ENCODE measurements around the gene STXBP5L.
"Not testable (repeated sequence)": the region's sequence is repeated elsewhere in the genome, so short reads cannot be mapped to it uniquely, and the experiment has no call there.

STXBP5L gene

DNA sequence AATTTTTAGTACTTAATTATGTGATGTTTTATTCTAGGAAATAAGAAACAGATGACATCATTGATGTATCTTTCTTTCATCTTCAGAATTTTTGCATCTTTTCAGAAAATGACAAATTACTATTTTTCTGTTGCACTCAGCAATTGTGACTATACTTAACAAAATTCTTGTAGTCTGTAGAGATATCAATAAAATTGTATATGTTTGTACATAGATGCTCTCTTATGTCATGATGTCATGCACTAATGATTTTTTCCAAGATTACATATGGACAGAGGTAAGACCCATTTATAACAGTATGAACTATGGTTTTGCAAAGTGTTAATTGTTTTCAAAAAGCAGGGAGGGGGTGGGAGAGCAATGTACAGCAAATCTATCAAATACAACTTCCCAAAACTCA lies 516.5 kb downstream of the STXBP5L start:
- H3K4me3 ChIP-seq (ENCODE audit: extremely low read depth, insufficient read depth, low read length, poor library complexity, severe bottlenecking), result no peak overlapping the region
- H3K4me1 ChIP-seq (ENCODE audit: control insufficient read depth, insufficient read depth, low read length, poor library complexity, severe bottlenecking), result no peaks in the 10 kb centered on the region
- peaks cover 4% of the 10 kb centered on the region for H3K36me3 ChIP-seq (ENCODE audit: control insufficient read depth, insufficient read depth, low read length)
- H3K27ac ChIP-seq (ENCODE audit: low read depth, low read length, severe bottlenecking), result no peak overlapping the region
- no peaks in the 10 kb centered on the region for H3K9me3 ChIP-seq (ENCODE audit: control insufficient read depth, low read length)

DNA sequence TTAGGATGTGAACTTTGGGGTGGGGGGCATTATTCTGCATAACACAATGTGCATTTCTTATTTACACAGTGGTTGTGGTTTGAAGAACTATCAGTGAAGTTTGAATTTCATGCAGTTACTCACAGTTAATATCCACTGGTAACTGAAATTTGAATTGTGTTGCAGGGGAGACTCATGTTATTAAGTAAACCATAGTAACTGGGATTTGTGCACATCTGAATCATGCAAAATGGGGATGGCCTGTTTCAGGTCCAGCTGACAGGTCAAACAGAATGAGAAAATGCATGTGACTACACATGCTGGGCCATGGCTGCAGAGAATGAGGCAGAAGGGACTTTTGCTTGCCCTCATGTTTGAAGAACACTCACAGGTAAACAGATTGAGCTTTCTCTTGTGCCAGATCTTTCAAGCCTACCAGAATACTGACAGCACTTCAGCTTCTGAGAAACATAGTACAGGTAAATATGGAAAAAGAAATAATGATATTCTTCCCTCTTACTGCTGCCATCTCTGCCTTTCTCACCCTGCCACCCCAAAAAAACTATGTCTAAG lies 522.7 kb downstream of the STXBP5L start:
- Histone ChIP-seq H3K4me3 (ENCODE audit: extremely low read depth, insufficient read depth, low read length, poor library complexity, severe bottlenecking) (no peak overlapping the region), H3K9me3 (ENCODE audit: control insufficient read depth, low read length) (no peaks in the 10 kb centered on the region), H3K36me3 (ENCODE audit: control insufficient read depth, insufficient read depth, low read length) (peaks cover 42% of the 10 kb centered on the region), H3K4me1 (ENCODE audit: control insufficient read depth, insufficient read depth, low read length, poor library complexity, severe bottlenecking) (no peaks in the 10 kb centered on the region), H3K27ac (ENCODE audit: low read depth, low read length, severe bottlenecking) (no peak overlapping the region)

DNA sequence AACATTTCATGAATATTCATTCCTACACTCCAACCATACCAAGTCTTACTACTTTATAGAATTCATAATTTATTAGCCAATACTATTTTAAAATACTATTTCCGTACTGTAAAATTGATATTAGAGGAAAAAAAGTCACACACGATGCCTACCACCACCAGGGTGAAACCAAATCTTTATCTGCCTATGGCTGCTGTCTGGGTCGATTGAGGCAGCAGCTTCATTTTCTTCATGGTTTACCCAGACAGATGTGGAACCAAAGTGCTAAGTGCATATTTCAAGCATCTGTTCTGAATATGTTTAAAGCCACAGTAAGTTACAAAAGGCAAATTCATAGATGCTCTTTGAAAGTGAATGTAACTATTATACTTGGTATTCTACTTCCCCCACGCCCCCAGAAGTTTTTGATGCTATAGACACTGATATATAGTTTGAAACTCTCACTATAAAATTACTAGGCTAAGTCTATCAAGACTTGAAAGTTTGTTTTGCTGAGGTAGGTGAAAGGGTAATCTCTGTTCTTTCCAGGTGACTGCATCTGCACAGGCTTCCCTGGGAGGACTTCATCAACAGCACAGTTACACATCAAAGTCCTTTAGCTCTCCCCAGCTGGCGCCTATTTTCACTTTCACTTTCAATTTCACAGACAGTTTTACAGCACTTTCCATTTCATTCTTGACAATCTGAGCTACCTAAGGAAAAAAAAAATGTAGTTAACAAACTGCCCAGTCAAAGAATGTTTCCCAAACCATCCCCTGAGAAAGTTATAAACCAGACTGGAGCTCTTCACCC lies 523.9 kb downstream of the STXBP5L start:
- Histone ChIP-seq H3K36me3 (ENCODE audit: control insufficient read depth, insufficient read depth, low read length) (peaks cover 47% of the 10 kb centered on the region), H3K4me3 (ENCODE audit: extremely low read depth, insufficient read depth, low read length, poor library complexity, severe bottlenecking) (no peak overlapping the region), H3K9me3 (ENCODE audit: control insufficient read depth, low read length) (no peaks in the 10 kb centered on the region), H3K27ac (ENCODE audit: low read depth, low read length, severe bottlenecking) (no peak overlapping the region), H3K4me1 (ENCODE audit: control insufficient read depth, insufficient read depth, low read length, poor library complexity, severe bottlenecking) (no peaks in the 10 kb centered on the region)
- 97 to 100% methylated on average over 2 to 3 of the region's 5 CpGs for WGBS, 2 experiments (ENCODE audit: insufficient coverage in 2 of 2)

DNA sequence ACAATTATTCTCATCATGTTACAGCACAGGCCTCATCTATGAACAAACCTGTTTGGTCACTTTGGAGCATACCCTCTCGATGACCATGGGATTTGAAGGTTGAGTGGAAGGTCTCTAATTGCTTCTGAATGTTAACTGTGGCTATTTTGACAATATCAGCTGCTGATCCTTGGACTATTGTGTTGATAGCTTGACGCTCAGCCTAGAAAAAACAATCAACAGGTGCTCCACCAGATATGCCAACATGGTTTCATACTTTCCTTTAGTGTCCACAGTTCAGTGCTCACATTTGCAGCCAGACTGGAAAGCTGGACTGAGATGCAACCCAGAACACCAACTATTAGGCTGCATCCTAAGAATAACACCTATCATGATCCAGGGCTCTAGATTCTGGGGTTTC lies 528.1 kb downstream of the STXBP5L start:
- H3K27ac ChIP-seq (ENCODE audit: low read depth, low read length, severe bottlenecking), result no peak overlapping the region
- WGBS, 2 experiments (ENCODE audit: insufficient coverage in 2 of 2), result 100% methylated on average over 1 to 2 of the region's 2 CpGs
- H3K4me3 ChIP-seq (ENCODE audit: extremely low read depth, insufficient read depth, low read length, poor library complexity, severe bottlenecking), result no peak overlapping the region
- H3K9me3 ChIP-seq (ENCODE audit: control insufficient read depth, low read length), result no peaks in the 10 kb centered on the region
- H3K36me3 ChIP-seq (ENCODE audit: control insufficient read depth, insufficient read depth, low read length), result peaks cover 31% of the 10 kb centered on the region
- no peaks in the 10 kb centered on the region for H3K4me1 ChIP-seq (ENCODE audit: control insufficient read depth, insufficient read depth, low read length, poor library complexity, severe bottlenecking)

DNA sequence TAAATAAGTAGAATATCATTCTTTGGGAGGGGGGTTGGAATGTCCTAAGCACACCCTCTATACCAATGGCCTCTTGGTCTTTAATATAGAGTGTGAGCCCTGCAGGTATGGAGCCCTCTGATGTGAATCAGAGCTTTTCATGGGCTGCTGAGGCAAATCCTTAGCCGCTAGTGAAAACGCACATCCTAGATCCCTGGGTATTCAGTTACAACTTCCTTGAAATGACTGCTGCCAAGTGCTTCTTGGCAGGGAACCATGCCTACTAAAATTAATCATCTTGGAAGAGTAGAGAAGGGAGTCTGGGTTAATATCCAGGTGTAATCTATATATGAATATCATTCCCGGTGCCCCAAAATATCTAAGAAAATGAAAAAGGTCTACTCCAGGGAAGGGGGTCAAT lies 528.6 kb downstream of the STXBP5L start:
- Histone ChIP-seq H3K27ac (ENCODE audit: low read depth, low read length, severe bottlenecking) (no peak overlapping the region), H3K4me3 (ENCODE audit: extremely low read depth, insufficient read depth, low read length, poor library complexity, severe bottlenecking) (no peak overlapping the region), H3K9me3 (ENCODE audit: control insufficient read depth, low read length) (no peaks in the 10 kb centered on the region), H3K4me1 (ENCODE audit: control insufficient read depth, insufficient read depth, low read length, poor library complexity, severe bottlenecking) (no peaks in the 10 kb centered on the region), H3K36me3 (ENCODE audit: control insufficient read depth, insufficient read depth, low read length) (peaks cover 26% of the 10 kb centered on the region)
- WGBS, 2 experiments (ENCODE audit: insufficient coverage in 2 of 2), result 82 to 100% methylated on average over 2 of the region's 3 CpGs

DNA sequence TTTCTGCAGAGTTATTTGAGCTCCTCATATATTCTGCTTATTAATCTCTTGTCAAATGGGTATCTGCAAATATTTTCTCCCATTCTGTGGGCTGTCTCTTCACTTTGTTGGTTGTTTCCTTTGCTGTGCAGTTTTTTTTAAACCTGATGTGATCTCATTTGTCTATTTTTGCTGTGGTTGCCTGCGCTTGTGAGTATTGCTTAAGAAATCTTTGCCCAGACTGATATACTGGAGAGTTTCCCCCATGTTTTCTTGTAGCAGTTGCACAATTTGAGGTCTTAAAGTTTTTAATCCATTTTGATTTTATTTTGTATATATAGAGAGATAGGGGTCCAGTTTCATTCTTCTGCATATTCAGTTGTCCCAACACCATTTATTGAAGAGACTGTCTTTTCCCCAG lies 535.5 kb downstream of the STXBP5L start:
- H3K4me1 ChIP-seq (ENCODE audit: control insufficient read depth, insufficient read depth, low read length, poor library complexity, severe bottlenecking), result no peaks in the 10 kb centered on the region
- 88% methylated on average over 1 of the region's 1 CpG; no CpG with 5 or more reads in 1 of the 2 experiments for WGBS, 2 experiments (ENCODE audit: insufficient coverage in 2 of 2)
- no peak overlapping the region for H3K4me3 ChIP-seq (ENCODE audit: extremely low read depth, insufficient read depth, low read length, poor library complexity, severe bottlenecking)
- H3K9me3 ChIP-seq (ENCODE audit: control insufficient read depth, low read length), result no peaks in the 10 kb centered on the region
- peaks cover 16% of the 10 kb centered on the region for H3K36me3 ChIP-seq (ENCODE audit: control insufficient read depth, insufficient read depth, low read length)
- H3K27ac ChIP-seq (ENCODE audit: low read depth, low read length, severe bottlenecking), result no peak overlapping the region

DNA sequence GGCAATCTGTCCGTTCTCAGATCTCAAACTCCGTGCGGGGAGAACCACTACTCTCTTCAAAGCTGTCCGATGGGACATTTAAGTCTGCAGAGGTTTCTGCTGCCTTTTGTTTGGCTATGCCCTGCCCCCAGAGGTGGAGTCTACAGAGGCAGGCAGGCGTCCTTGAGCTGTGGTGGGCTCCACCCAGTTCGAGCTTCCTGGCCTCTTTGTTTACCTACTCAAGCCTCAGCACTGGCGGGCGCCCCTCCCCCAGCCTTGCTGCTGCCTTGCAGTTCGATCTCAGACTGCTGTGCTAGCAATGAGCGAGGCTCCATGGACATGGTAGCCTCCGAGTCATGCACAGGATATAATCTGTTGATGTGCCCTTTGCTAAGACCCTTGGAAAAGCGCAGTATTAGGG lies 543.7 kb downstream of the STXBP5L start:
- H3K36me3 ChIP-seq (ENCODE audit: control insufficient read depth, insufficient read depth, low read length), result peaks cover 12% of the 10 kb centered on the region
- not testable (repeated sequence) for H3K4me3 ChIP-seq (ENCODE audit: extremely low read depth, insufficient read depth, low read length, poor library complexity, severe bottlenecking); H3K9me3 ChIP-seq (ENCODE audit: control insufficient read depth, low read length); H3K27ac ChIP-seq (ENCODE audit: low read depth, low read length, severe bottlenecking); H3K4me1 ChIP-seq (ENCODE audit: control insufficient read depth, insufficient read depth, low read length, poor library complexity, severe bottlenecking)
- WGBS, 2 experiments (ENCODE audit: insufficient coverage in 2 of 2), result 90 to 94% methylated on average over 11 to 12 of the region's 12 CpGs

DNA sequence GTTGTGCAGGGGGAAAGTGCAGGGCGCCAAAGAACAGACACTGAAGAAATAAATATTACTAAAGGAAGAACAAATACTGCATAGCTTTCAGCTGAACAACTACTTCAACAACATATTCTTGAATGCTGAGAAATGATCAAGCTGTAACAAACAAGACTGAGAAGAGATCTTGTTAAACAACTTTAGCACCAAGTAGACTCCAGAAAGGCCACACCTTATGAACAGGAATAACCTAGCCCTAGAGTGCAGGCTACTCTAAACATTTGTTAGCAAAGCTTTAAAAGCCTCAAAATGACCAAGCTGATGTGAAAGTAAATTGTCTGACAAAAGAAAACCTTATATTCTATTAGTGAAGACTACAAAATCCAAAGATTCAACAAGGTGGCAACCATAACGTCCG lies 554.6 kb downstream of the STXBP5L start:
- no peaks in the 10 kb centered on the region for H3K9me3 ChIP-seq (ENCODE audit: control insufficient read depth, low read length)
- H3K4me3 ChIP-seq (ENCODE audit: extremely low read depth, insufficient read depth, low read length, poor library complexity, severe bottlenecking), result no peak overlapping the region
- H3K36me3 ChIP-seq (ENCODE audit: control insufficient read depth, insufficient read depth, low read length), result peaks cover 58% of the 10 kb centered on the region
- WGBS, 2 experiments (ENCODE audit: insufficient coverage in 2 of 2), result no CpG with 5 or more reads among the region's 3 CpGs
- no peaks in the 10 kb centered on the region for H3K4me1 ChIP-seq (ENCODE audit: control insufficient read depth, insufficient read depth, low read length, poor library complexity, severe bottlenecking)
- H3K27ac ChIP-seq (ENCODE audit: low read depth, low read length, severe bottlenecking), result no peak overlapping the region

DNA sequence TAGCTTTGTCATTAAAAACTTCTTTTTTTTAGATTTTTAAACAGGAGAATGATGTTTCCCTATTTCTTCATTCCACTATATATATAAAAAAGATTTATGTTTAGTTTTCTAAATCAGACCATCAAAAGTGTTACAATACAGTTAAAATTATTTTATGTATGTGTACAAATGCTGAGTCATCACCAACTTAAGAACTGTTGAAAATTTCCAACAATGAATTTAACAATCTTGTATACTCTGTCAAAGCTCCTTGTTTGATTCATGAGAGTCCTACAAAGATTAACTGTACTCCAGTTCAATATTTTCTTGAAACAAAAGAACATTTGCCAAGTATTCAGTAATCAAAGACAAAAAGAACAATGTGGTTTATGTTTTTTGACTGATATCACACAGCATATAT lies 555.7 kb downstream of the STXBP5L start:
- Histone ChIP-seq H3K4me3 (ENCODE audit: extremely low read depth, insufficient read depth, low read length, poor library complexity, severe bottlenecking) (no peak overlapping the region), H3K9me3 (ENCODE audit: control insufficient read depth, low read length) (no peaks in the 10 kb centered on the region), H3K36me3 (ENCODE audit: control insufficient read depth, insufficient read depth, low read length) (peaks cover 55% of the 10 kb centered on the region), H3K27ac (ENCODE audit: low read depth, low read length, severe bottlenecking) (no peak overlapping the region), H3K4me1 (ENCODE audit: control insufficient read depth, insufficient read depth, low read length, poor library complexity, severe bottlenecking) (no peaks in the 10 kb centered on the region)

DNA sequence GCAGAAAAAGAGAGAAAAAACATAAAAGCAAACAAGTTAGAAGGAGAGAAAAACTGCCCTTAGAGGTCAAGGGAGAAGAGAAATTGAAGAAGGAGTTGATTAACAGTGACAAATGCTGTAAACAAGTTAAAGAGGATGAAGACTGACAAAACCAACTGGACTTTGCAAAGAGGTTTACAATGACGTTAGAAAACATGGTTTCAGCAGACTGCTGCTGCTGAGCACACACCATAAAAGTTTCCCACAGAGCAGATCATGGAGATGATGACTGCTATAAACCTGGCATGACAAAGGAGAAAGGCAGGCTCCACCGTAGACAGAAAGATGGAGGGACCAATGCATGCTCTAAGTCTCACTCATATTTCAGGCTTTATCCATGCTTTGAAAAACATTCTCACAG lies 559.1 kb downstream of the STXBP5L start:
- Histone ChIP-seq H3K4me1 (ENCODE audit: control insufficient read depth, insufficient read depth, low read length, poor library complexity, severe bottlenecking) (no peaks in the 10 kb centered on the region), H3K4me3 (ENCODE audit: extremely low read depth, insufficient read depth, low read length, poor library complexity, severe bottlenecking) (no peak overlapping the region), H3K9me3 (ENCODE audit: control insufficient read depth, low read length) (no peaks in the 10 kb centered on the region), H3K36me3 (ENCODE audit: control insufficient read depth, insufficient read depth, low read length) (peaks cover 41% of the 10 kb centered on the region), H3K27ac (ENCODE audit: low read depth, low read length, severe bottlenecking) (no peak overlapping the region)
- 79 to 91% methylated on average over 1 to 2 of the region's 2 CpGs for whole genome bisulfite sequencing, 2 experiments (ENCODE audit: insufficient coverage in 2 of 2)

DNA sequence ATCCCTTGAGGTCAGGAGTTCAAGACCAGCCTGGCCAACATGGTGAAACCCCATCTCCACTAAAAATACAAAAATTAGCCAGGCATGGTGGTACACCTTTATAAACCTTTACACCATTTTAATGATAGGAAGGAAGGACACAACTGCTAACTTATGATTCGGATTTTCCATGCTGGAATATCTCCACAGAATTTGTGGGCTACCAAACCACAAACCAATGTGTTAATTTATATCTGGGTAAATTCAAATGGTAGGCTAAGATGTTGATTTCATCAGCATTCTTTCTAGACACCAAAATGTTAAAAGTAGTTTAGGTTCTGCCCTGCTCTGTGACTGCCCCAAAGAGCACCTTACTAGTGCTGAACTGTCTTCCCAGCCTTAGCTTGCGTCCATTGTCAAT lies 565.0 kb downstream of the STXBP5L start:
- 100% methylated on average over 1 of the region's 2 CpGs for WGBS, 2 experiments (ENCODE audit: insufficient coverage in 2 of 2)
- Histone ChIP-seq H3K4me3 (ENCODE audit: extremely low read depth, insufficient read depth, low read length, poor library complexity, severe bottlenecking) (no peak overlapping the region), H3K27ac (ENCODE audit: low read depth, low read length, severe bottlenecking) (no peak overlapping the region), H3K9me3 (ENCODE audit: control insufficient read depth, low read length) (no peaks in the 10 kb centered on the region), H3K36me3 (ENCODE audit: control insufficient read depth, insufficient read depth, low read length) (peaks cover 33% of the 10 kb centered on the region), H3K4me1 (ENCODE audit: control insufficient read depth, insufficient read depth, low read length, poor library complexity, severe bottlenecking) (peaks cover 13% of the 10 kb centered on the region)

Data from mesodermal cell (in vitro differentiated cells).